ENCODE measurements around the gene RUFY1. TPM values are rescaled to one million over a fixed set of nuclear protein-coding genes. Genes with fewer than 3 reads are reported as not detected.

Gene RUFY1
- total and polyA plus RNA-seq, 2 experiments from 2014 or later: 38.6 to 42.3 TPM

- H3K9me3 ChIP-seq (ENCODE audit: low read depth): no peaks in the 10 kb centered on the region
- TF ChIP-seq EZH2 (IDR thresholded peaks at IDR 0.05; ENCODE audit: borderline replicate concordance) (no peak), EZH2phosphoT487 (IDR thresholded peaks at IDR 0.05; ENCODE audit: low read depth, severe bottlenecking, unreplicated experiment) (no peak)
Observed at GRCh38 chr5:179504600-179505396, 45.6 kb upstream of the RUFY1 start.

GRCh38 chr5:179505636-179506261 is 44.6 kb upstream of the RUFY1 start:
- Histone ChIP-seq H3K9me2 (replicated peaks; ENCODE audit: insufficient read depth) (no peaks in the 10 kb centered on the region), H3K36me3 (replicated peaks; ENCODE audit: insufficient read depth, low read depth) (no peaks in the 10 kb centered on the region), H3K9me3 (ENCODE audit: low read depth) (no peaks in the 10 kb centered on the region), H3K4me2 (no peak overlapping the region), H3K27ac (no peak overlapping the region), H3K79me2 (no peaks in the 10 kb centered on the region), H3K4me3 (no peak overlapping the region), H3K27me3 (no peaks in the 10 kb centered on the region), H3K4me1 (ENCODE audit: insufficient read depth) (no peaks in the 10 kb centered on the region), H2AFZ (no peak overlapping the region), H4K20me1 (ENCODE audit: insufficient read depth, poor library complexity, severe bottlenecking) (no peaks in the 10 kb centered on the region)
- 94% methylated on average over 12 of the region's 12 CpGs for WGBS (ENCODE audit: low lambda C conversion rate, missing lambda C conversion rate)
- DNase-seq (ENCODE audit: low spot score): no peak
- TF ChIP-seq CTCF (IDR thresholded peaks at IDR 0.05; ENCODE audit: poor library complexity) (no peak), EZH2phosphoT487 (IDR thresholded peaks at IDR 0.05; ENCODE audit: low read depth, severe bottlenecking, unreplicated experiment) (no peak), EZH2 (IDR thresholded peaks at IDR 0.05; ENCODE audit: borderline replicate concordance) (no peak)

More at GRCh38 chr5:179504600-179505396, 45.6 kb upstream of the RUFY1 start:
- H3K27ac ChIP-seq: no peak overlapping the region
- H3K4me1 ChIP-seq (ENCODE audit: insufficient read depth): no peaks in the 10 kb centered on the region
- peak; percentile 34 for DNase-seq (ENCODE audit: low spot score)
- no peaks in the 10 kb centered on the region for H4K20me1 ChIP-seq (ENCODE audit: insufficient read depth, poor library complexity, severe bottlenecking)
- H3K4me3 ChIP-seq: no peak overlapping the region
- H3K27me3 ChIP-seq: no peaks in the 10 kb centered on the region
- H3K79me2 ChIP-seq: no peaks in the 10 kb centered on the region
- WGBS (ENCODE audit: low lambda C conversion rate, missing lambda C conversion rate): 57% methylated on average over 17 of the region's 17 CpGs
- H3K36me3 ChIP-seq (replicated peaks; ENCODE audit: insufficient read depth, low read depth): no peaks in the 10 kb centered on the region
- H3K4me2 ChIP-seq: peak overlapping the region; percentile 27
- H2AFZ ChIP-seq: peak overlapping the region; percentile 39
- H3K9me2 ChIP-seq (replicated peaks; ENCODE audit: insufficient read depth): no peaks in the 10 kb centered on the region

GRCh38 chr5:179509239-179509638 is 41.1 kb upstream of the RUFY1 start:
- 55% methylated on average over 4 of the region's 4 CpGs for WGBS (ENCODE audit: low lambda C conversion rate, missing lambda C conversion rate)
- Histone ChIP-seq H4K20me1 (ENCODE audit: insufficient read depth, poor library complexity, severe bottlenecking) (no peaks in the 10 kb centered on the region), H3K9me2 (replicated peaks; ENCODE audit: insufficient read depth) (no peaks in the 10 kb centered on the region), H3K4me1 (ENCODE audit: insufficient read depth) (no peaks in the 10 kb centered on the region), H3K27me3 (no peaks in the 10 kb centered on the region), H3K27ac (no peak overlapping the region), H2AFZ (no peak overlapping the region), H3K4me2 (no peak overlapping the region), H3K79me2 (no peaks in the 10 kb centered on the region), H3K4me3 (no peak overlapping the region), H3K36me3 (replicated peaks; ENCODE audit: insufficient read depth, low read depth) (no peaks in the 10 kb centered on the region), H3K9me3 (ENCODE audit: low read depth) (no peaks in the 10 kb centered on the region)
- TF ChIP-seq CTCF (IDR thresholded peaks at IDR 0.05; ENCODE audit: poor library complexity) (no peak), EZH2 (IDR thresholded peaks at IDR 0.05; ENCODE audit: borderline replicate concordance) (no peak), EZH2phosphoT487 (IDR thresholded peaks at IDR 0.05; ENCODE audit: low read depth, severe bottlenecking, unreplicated experiment) (no peak)
- no peak for DNase-seq (ENCODE audit: low spot score)

GRCh38 chr5:179509845-179510244 is 40.5 kb upstream of the RUFY1 start:
- 91% methylated on average over 1 of the region's 1 CpG for WGBS (ENCODE audit: low lambda C conversion rate, missing lambda C conversion rate)
- Histone ChIP-seq H3K27me3 (no peaks in the 10 kb centered on the region), H3K79me2 (no peaks in the 10 kb centered on the region)

More at GRCh38 chr5:179509845-179510244, 40.5 kb upstream of the RUFY1 start:
- TF ChIP-seq EZH2phosphoT487 (IDR thresholded peaks at IDR 0.05; ENCODE audit: low read depth, severe bottlenecking, unreplicated experiment) (no peak), CTCF (IDR thresholded peaks at IDR 0.05; ENCODE audit: poor library complexity) (no peak), EZH2 (IDR thresholded peaks at IDR 0.05; ENCODE audit: borderline replicate concordance) (no peak)
- Histone ChIP-seq H3K36me3 (replicated peaks; ENCODE audit: insufficient read depth, low read depth) (no peaks in the 10 kb centered on the region), H4K20me1 (ENCODE audit: insufficient read depth, poor library complexity, severe bottlenecking) (no peaks in the 10 kb centered on the region), H3K27ac (no peak overlapping the region), H3K4me3 (no peak overlapping the region), H3K9me2 (replicated peaks; ENCODE audit: insufficient read depth) (no peaks in the 10 kb centered on the region), H3K9me3 (ENCODE audit: low read depth) (no peaks in the 10 kb centered on the region), H3K4me2 (no peak overlapping the region), H2AFZ (no peak overlapping the region), H3K4me1 (ENCODE audit: insufficient read depth) (no peaks in the 10 kb centered on the region)
- DNase-seq (ENCODE audit: low spot score): no peak

Measured in hepatocyte (in vitro differentiated cells).